H9 (cell line): ENCODE measurements around the gene PACS1. TPM values are rescaled to one million over a fixed set of nuclear protein-coding genes. Genes with fewer than 3 reads are reported as not detected.

Source experiments
- DNase-seq: peaks from one replicate; pipeline ENCODE4 v3.0.0-alpha.2; 2017
- H2AFZ ChIP-seq: one replicate; pipeline ENCODE4 v1.6.1; 2013; ENCODE audit warnings: mild to moderate bottlenecking, low read length, control low read depth, moderate library complexity
- H2AK5ac ChIP-seq: 2 replicates; pipeline ENCODE4 v1.6.1; 2013; ENCODE audit warnings: low read length, control low read depth, mixed read lengths; ENCODE audit not compliant: insufficient read length
- H2BK120ac ChIP-seq: one replicate; pipeline ENCODE4 v1.6.1; 2013; ENCODE audit warnings: low read depth, mild to moderate bottlenecking, low read length, control low read depth, inconsistent platforms; ENCODE audit not compliant: poor library complexity, severe bottlenecking
- H2BK12ac ChIP-seq: 2 replicates; pipeline ENCODE4 v1.6.1; 2013; ENCODE audit warnings: low read length, control low read depth, mixed read lengths, low read depth; ENCODE audit not compliant: insufficient read length
- H2BK15ac ChIP-seq: 2 replicates; pipeline ENCODE4 v1.6.1; 2013; ENCODE audit warnings: low read depth, low read length, control low read depth
- H2BK20ac ChIP-seq: one replicate; pipeline ENCODE4 v1.6.1; 2013; ENCODE audit warnings: low read depth, mild to moderate bottlenecking, low read length, control low read depth, inconsistent platforms; ENCODE audit not compliant: poor library complexity, severe bottlenecking
- H2BK5ac ChIP-seq: 2 replicates; pipeline ENCODE4 v1.6.1; 2013; ENCODE audit warnings: low read length, control low read depth, mixed read lengths; ENCODE audit not compliant: insufficient read length
- H3K14ac ChIP-seq: 2 replicates; pipeline ENCODE4 v1.6.1; 2013; ENCODE audit warnings: low read length, control low read depth; ENCODE audit not compliant: insufficient read depth
- H3K18ac ChIP-seq: 2 replicates; pipeline ENCODE4 v1.6.1; 2013; ENCODE audit warnings: low read depth, mild to moderate bottlenecking, mixed read lengths, low read length, control low read depth; ENCODE audit not compliant: insufficient read length
- H3K23ac ChIP-seq: 2 replicates; pipeline ENCODE4 v1.6.1; 2013; ENCODE audit warnings: low read length, control low read depth, mixed read lengths, low read depth; ENCODE audit not compliant: insufficient read length
- H3K23me2 ChIP-seq: 2 replicates; pipeline ENCODE4 v1.6.1; 2013; ENCODE audit warnings: low read depth, mild to moderate bottlenecking, mixed read lengths, low read length, control low read depth; ENCODE audit not compliant: insufficient read length, poor library complexity, severe bottlenecking
- H3K27ac ChIP-seq: 2 replicates; pipeline ENCODE4 v1.5.1; 2013; ENCODE audit warnings: low read length, control low read depth, mixed read lengths, low read depth; ENCODE audit not compliant: insufficient read length
- H3K27me3 ChIP-seq: 2 replicates; pipeline ENCODE4 v1.6.1; 2013; ENCODE audit warnings: low read length, control low read depth, inconsistent platforms; ENCODE audit not compliant: insufficient read depth
- H3K4ac ChIP-seq: 2 replicates; pipeline ENCODE4 v1.6.1; 2013; ENCODE audit warnings: low read depth, mild to moderate bottlenecking, control low read depth, inconsistent platforms, low read length, moderate library complexity
- H3K4me1 ChIP-seq: 2 replicates; pipeline ENCODE4 v1.6.1; 2013; ENCODE audit warnings: low read length, control low read depth, inconsistent platforms; ENCODE audit not compliant: insufficient read depth
- H3K4me2 ChIP-seq: 2 replicates; pipeline ENCODE4 v1.6.1; 2013; ENCODE audit warnings: low read length, control low read depth, mixed read lengths; ENCODE audit not compliant: insufficient read length, insufficient read depth
- H3K56ac ChIP-seq: 2 replicates; pipeline ENCODE4 v1.6.1; 2013; ENCODE audit warnings: low read depth, mild to moderate bottlenecking, mixed read lengths, low read length, control low read depth; ENCODE audit not compliant: insufficient read length
- H3K79me1 ChIP-seq: 2 replicates; pipeline ENCODE4 v1.6.1; 2013; ENCODE audit warnings: low read depth, mild to moderate bottlenecking, moderate library complexity, low read length, control low read depth, inconsistent platforms; ENCODE audit not compliant: insufficient read depth, poor library complexity, severe bottlenecking
- H3K79me2 ChIP-seq: 2 replicates; pipeline ENCODE4 v1.6.1; 2013; ENCODE audit warnings: low read length, control low read depth, inconsistent platforms; ENCODE audit not compliant: insufficient read depth
- H3K9ac ChIP-seq: 2 replicates; pipeline ENCODE4 v1.6.1; 2013; ENCODE audit warnings: low read length, control low read depth, mixed read lengths; ENCODE audit not compliant: insufficient read length; ENCODE audit errors: extremely low read depth
- H3K9me3 ChIP-seq: one replicate; pipeline ENCODE4 v1.6.1; 2013; ENCODE audit warnings: low read depth, low read length, inconsistent platforms; ENCODE audit not compliant: control insufficient read depth
- H3T11ph ChIP-seq: one replicate; pipeline ENCODE4 v1.6.1; 2013; ENCODE audit warnings: mild to moderate bottlenecking, low read length, control low read depth, inconsistent platforms
- H4K20me1 ChIP-seq: one replicate; pipeline ENCODE4 v1.6.1; 2013; ENCODE audit not compliant: control insufficient read depth, insufficient read length, insufficient read depth
- H4K5ac ChIP-seq: 2 replicates; pipeline ENCODE4 v1.6.1; 2013; ENCODE audit warnings: low read depth, mild to moderate bottlenecking, mixed read lengths, low read length, control low read depth; ENCODE audit not compliant: insufficient read length
- H4K8ac ChIP-seq: replicated peaks from 2 replicates; pipeline ENCODE4 v1.6.1; 2013; ENCODE audit warnings: low read length, control low read depth, mixed read lengths, low read depth; ENCODE audit not compliant: insufficient read length
- H4K91ac ChIP-seq: 2 replicates; pipeline ENCODE4 v1.6.1; 2013; ENCODE audit warnings: low read depth, mild to moderate bottlenecking, moderate library complexity, mixed read lengths, low read length, control low read depth; ENCODE audit not compliant: insufficient read length
- H3K27ac Mint-ChIP-seq, 3 experiments: 2 replicates in 2 of 3; 3 replicates in 1 of 3; pipeline ENCODE4 v1.8.0; 2020 to 2021; ENCODE audit warnings: mixed read lengths in 3 of 3, mild to moderate bottlenecking in 1 of 3, moderate library complexity in 1 of 3
- H3K27me3 Mint-ChIP-seq: 2 replicates; pipeline ENCODE4 v1.8.0; 2021; ENCODE audit warnings: low read depth, mild to moderate bottlenecking, moderate library complexity, mixed read lengths
- H3K36me3 Mint-ChIP-seq, 3 experiments: 2 replicates in 2 of 3; 3 replicates in 1 of 3; pipeline ENCODE4 v1.8.0; 2020 to 2021; ENCODE audit warnings: low read depth in 3 of 3, mixed read lengths in 3 of 3; ENCODE audit not compliant: insufficient read depth in 1 of 3
- H3K4me1 Mint-ChIP-seq, 2 experiments: 2 replicates each; pipeline ENCODE4 v1.8.0; 2020; ENCODE audit warnings: mixed read lengths in 2 of 2
- H3K4me3 Mint-ChIP-seq, 2 experiments: 2 replicates in 1 of 2; 3 replicates in 1 of 2; pipeline ENCODE4 v1.8.0; 2020 to 2021; ENCODE audit warnings: mild to moderate bottlenecking in 2 of 2, mixed read lengths in 2 of 2, moderate library complexity in 1 of 2
- H3K9me3 Mint-ChIP-seq, 2 experiments: 2 replicates in 1 of 2; 3 replicates in 1 of 2; pipeline ENCODE4 v1.8.0; 2020; ENCODE audit warnings: mild to moderate bottlenecking in 2 of 2, mixed read lengths in 2 of 2, moderate library complexity in 1 of 2
- CTCF ChIP-seq: fragments of 200-600 bp; sonication (generic); conservative IDR thresholded peaks from 3 replicates; pipeline ENCODE4 v1.8.0; 2021; ENCODE audit warnings: antibody characterized with exemption, mild to moderate bottlenecking
- WGBS: extraction: QIAGEN DNeasy Blood & Tissue Kit; methylation state at CpG from one replicate; pipeline ENCODE4 v1.1.7; 2013; ENCODE audit warnings: missing lambda C conversion rate, low lambda C conversion rate, mixed read lengths; ENCODE audit not compliant: insufficient read length; ENCODE audit errors: extremely low coverage; 5-methylcytosine and 5-hydroxymethylcytosine counted together
- total RNA-seq: library from RNA; stranded (reverse); gene quantifications from 2 replicates; pipeline ENCODE4 v1.2.1, GENCODE V29; 2021

Gene PACS1
- total RNA-seq, 1 experiment from 2014 or later: 35.5 TPM

GRCh38 chr11:66293352-66293751, 223.3 kb downstream of the PACS1 start:
- WGBS: no CpG with 5 or more reads among the region's 4 CpGs
- no peak overlapping the region for H3K4me2 ChIP-seq
- H3K27ac ChIP-seq: no peak overlapping the region
- H3K79me2 ChIP-seq: peaks cover 1% of the 10 kb centered on the region; the same call in 1 of the 2 replicates
- TF ChIP-seq CTCF: no peak
- Mint-ChIP-seq H3K9me3 (no peaks in the 10 kb centered on the region), H3K4me3 (no peak overlapping the region; a peak in 1 of 5 replicates), H3K4me1 (peaks cover 24 to 32% of the 10 kb centered on the region in 2 experiments), H3K27ac (no peak overlapping the region), H3K27me3 (peaks cover 42% of the 10 kb centered on the region), H3K36me3 (peaks cover 0 to 2% (median 0%) of the 10 kb centered on the region in 3 experiments; a peak in 2 of 7 replicates)
- H3K4me1 ChIP-seq: peaks cover 4% of the 10 kb centered on the region
- no peak overlapping the region for H2BK5ac ChIP-seq
- H2AK5ac ChIP-seq: no peak overlapping the region
- peaks cover 11% of the 10 kb centered on the region for H3K23me2 ChIP-seq
- H3K9ac ChIP-seq: no peak overlapping the region
- no peak overlapping the region for H3K23ac ChIP-seq
- H2BK20ac ChIP-seq: no peak overlapping the region
- no peak overlapping the region for H2BK120ac ChIP-seq
- no peak overlapping the region for H3K4ac ChIP-seq
- H3K56ac ChIP-seq: no peak overlapping the region
- H3K9me3 ChIP-seq: no peaks in the 10 kb centered on the region
- H4K5ac ChIP-seq: no peak overlapping the region
- no peak overlapping the region for H3T11ph ChIP-seq
- H4K91ac ChIP-seq: no peak overlapping the region
- no peaks in the 10 kb centered on the region for H3K79me1 ChIP-seq
- no peak overlapping the region for H3K14ac ChIP-seq
- H2BK15ac ChIP-seq: no peak overlapping the region
- no peak overlapping the region for H2BK12ac ChIP-seq
- no peak overlapping the region for H2AFZ ChIP-seq
- DNase-seq: no peak
- no peak overlapping the region for H3K18ac ChIP-seq
- peaks cover 8% of the 10 kb centered on the region; the same call in 1 of the 2 replicates for H3K27me3 ChIP-seq
- no peaks in the 10 kb centered on the region for H4K20me1 ChIP-seq
- no peak overlapping the region for H4K8ac ChIP-seq
